Astrocyte of the cerebellum (primary cell): Measurements from ENCODE around the gene BLCAP.

Experiments
- DNase-seq: peaks from one replicate; pipeline ENCODE4 v3.0.0-alpha.2; 2011; ENCODE audit warnings: low read depth
- H3K4me3 ChIP-seq: 2 replicates; pipeline ENCODE4 v1.5.1; 2011; ENCODE audit warnings: mild to moderate bottlenecking, low read depth, low read length, moderate library complexity
- in situ Hi-C: cut with HindIII; loops from 2 replicates; pipeline ENCODE4 v1.10.0; 2017; ENCODE audit warnings: low sequenced_read_pairs
- TF ChIP-seq, protein P1 (sequence below): IDR thresholded peaks from 2 replicates; pipeline ENCODE4 v1.5.1; 2012; ENCODE audit warnings: low read length, low read depth, moderate library complexity, mild to moderate bottlenecking; ENCODE audit errors: missing control alignments

BLCAP gene

DNA sequence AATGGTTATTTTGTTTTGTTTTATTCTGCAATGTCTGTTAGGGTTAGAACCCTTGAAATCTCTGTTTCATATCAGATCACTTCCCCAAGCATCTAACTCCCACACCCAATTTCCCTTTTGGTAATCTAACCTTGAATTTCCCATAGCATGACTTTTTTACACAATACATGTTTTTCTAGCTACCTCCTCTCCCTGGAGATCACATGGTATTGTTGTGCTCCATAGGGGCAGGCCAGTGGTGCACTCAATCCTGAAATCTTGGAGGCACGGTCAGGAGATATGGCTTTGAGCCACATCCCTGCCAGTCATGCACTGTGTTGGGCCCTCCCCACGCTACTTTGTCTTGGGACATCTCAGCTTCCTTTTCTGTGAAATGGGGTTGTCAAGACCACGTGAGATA, 43.3 kb downstream of the BLCAP start:
- in situ Hi-C loops, result no loop called here
- no peak overlapping the region for H3K4me3 ChIP-seq
- TF ChIP-seq, protein P1, sequence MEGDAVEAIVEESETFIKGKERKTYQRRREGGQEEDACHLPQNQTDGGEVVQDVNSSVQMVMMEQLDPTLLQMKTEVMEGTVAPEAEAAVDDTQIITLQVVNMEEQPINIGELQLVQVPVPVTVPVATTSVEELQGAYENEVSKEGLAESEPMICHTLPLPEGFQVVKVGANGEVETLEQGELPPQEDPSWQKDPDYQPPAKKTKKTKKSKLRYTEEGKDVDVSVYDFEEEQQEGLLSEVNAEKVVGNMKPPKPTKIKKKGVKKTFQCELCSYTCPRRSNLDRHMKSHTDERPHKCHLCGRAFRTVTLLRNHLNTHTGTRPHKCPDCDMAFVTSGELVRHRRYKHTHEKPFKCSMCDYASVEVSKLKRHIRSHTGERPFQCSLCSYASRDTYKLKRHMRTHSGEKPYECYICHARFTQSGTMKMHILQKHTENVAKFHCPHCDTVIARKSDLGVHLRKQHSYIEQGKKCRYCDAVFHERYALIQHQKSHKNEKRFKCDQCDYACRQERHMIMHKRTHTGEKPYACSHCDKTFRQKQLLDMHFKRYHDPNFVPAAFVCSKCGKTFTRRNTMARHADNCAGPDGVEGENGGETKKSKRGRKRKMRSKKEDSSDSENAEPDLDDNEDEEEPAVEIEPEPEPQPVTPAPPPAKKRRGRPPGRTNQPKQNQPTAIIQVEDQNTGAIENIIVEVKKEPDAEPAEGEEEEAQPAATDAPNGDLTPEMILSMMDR, result no peak
- no peak for DNase-seq

DNA sequence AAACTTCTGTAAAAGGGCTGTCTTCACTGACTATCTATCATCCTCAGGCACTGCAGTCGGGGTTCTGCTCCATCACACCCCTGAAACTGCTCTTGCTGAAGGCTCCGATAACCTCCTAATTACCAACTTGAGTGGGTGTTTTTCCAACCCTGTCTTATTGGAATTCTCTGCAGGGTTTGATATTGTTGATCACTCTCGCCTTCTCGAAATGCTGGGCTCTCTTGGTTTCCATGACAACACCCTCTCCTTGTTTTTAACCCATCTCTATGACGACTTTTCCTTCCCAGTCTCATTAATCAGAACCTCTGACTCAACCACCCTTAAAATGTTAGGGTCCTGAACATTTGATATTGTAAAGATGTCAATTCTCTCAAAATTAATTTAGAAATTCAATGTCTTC, 46.1 kb downstream of the BLCAP start:
- in situ Hi-C loops, result no loop called here
- DNase-seq, result no peak
- TF ChIP-seq, protein P1, result no peak
- no peak overlapping the region for H3K4me3 ChIP-seq

DNA sequence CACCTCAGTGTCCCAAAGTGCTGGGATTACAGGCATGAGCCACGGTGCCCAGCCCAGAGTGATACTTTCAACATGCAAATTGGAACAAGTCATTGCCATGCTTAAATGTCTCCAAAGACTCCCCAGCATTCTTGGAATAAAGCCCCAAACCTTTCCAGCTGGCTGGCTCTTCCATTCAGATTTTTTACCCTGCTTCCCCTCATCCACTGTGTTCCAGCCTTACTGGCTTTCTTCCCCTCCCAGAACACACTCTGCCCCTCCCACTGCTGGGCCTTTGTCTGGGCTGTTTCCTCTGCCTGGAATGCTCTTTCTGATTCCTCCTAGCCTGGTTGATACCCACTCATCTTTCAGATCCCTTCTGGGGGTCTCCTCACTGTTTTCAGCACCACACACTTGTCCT, 46.8 kb downstream of the BLCAP start:
- TF ChIP-seq, protein P1, result no peak
- H3K4me3 ChIP-seq, result no peak overlapping the region
- no peak for DNase-seq
- in situ Hi-C loops, result no loop called here

DNA sequence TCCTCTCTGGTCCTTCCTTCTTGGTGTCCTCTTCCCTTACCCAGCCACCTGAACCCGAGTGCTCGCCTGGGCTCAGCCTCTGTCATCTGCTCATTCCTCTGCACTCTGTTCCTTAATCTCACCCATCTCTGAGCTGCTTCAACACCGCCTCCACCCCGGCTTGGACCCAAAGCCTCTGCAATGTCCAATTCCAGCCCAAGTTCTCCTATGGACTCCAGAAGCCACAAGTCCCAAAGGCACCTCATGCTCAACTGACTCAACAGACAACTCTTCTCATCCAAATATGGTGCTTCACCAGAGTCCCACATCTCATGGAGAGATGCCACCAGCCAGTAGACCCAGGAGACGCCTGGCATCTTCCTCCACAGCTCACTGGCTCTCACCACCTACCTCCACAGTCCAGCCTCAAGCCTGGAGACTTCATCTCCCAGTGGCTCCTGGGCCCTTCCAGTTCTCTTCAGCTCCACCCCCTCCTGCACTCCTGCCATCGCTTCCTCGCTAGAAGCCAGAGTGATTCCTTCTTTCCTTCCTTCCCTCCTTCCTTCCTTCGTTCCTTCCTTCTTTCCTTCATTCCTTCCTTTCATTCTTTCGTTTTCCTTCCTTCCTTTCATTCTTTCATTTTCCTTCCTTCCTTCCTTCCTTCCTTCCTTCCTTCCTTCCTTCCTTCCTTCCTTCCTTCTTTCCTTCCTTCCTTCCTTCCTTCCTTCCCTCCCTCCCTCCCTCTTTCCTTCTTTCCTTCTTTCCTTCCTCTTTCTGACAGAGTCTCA, 47.6 kb downstream of the BLCAP start:
- no peak for DNase-seq
- in situ Hi-C loops, result no loop called here
- no peak overlapping the region for H3K4me3 ChIP-seq
- TF ChIP-seq, protein P1, result no peak

DNA sequence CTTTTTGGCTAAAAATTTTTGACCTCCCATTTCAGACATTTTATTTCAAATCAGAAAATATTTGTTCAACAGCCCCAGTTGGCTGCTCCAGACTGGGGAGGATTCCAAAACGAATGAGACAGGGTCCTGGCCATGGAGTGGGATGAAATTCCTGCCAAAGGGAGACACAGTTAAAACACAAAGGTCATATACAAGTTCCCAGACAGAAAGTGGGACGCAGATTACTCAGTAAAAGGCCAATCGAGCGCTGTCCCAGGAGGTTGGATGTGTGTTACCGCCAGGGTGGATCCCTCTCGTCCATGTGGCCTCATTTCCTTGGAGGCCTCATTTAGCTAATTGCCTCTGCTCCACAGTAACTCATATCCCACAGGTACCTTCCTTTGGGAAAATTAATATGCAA, 48.4 kb downstream of the BLCAP start:
- TF ChIP-seq, protein P1, result no peak
- no peak overlapping the region for H3K4me3 ChIP-seq
- DNase-seq, result no peak
- in situ Hi-C loops, result no loop called here

DNA sequence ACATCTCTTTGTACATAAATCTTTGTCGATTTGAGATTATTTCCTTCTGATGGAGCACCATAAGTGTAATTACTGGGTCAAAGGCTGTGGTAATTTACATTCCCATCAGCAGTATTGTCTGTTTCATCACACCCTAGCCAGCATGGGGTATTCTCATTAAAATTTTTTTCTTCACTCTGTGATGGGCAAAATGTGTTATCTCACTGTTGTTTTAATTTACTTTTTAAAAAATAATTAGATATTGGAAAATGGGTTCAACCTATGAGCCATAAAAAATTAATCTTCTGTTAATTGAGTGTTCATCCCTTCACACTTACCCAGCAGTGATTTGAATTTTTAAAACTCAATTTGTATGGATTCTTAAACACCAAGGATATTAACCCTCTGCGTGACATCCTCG, 50.6 kb downstream of the BLCAP start:
- in situ Hi-C loops, result no loop called here
- TF ChIP-seq, protein P1, result no peak
- DNase-seq, result no peak
- no peak overlapping the region for H3K4me3 ChIP-seq
